Ovary (tissue), 3 donors: ENCODE results near the gene LMTK2.

Source experiments
- EP300 ChIP-seq: sonication (generic); formaldehyde crosslinking; IDR thresholded peaks from one replicate; pipeline ENCODE4 v1.6.1; 2017; ENCODE audit warnings: antibody characterized with exemption
- TF ChIP-seq, protein P1 (sequence below), 3 donors: fragments of 450-650 bp in 2 of 3; fragments of 200-600 bp in 1 of 3; IDR thresholded peaks; one replicate each; pipeline versions ENCODE4 v1.5.1 to v1.8.0; 2016 to 2022; ENCODE audit warnings: antibody characterized with exemption in 3 of 3, mild to moderate bottlenecking in 1 of 3
- donor health status: DM: no; HTN: no; CAD: no.

DNA sequence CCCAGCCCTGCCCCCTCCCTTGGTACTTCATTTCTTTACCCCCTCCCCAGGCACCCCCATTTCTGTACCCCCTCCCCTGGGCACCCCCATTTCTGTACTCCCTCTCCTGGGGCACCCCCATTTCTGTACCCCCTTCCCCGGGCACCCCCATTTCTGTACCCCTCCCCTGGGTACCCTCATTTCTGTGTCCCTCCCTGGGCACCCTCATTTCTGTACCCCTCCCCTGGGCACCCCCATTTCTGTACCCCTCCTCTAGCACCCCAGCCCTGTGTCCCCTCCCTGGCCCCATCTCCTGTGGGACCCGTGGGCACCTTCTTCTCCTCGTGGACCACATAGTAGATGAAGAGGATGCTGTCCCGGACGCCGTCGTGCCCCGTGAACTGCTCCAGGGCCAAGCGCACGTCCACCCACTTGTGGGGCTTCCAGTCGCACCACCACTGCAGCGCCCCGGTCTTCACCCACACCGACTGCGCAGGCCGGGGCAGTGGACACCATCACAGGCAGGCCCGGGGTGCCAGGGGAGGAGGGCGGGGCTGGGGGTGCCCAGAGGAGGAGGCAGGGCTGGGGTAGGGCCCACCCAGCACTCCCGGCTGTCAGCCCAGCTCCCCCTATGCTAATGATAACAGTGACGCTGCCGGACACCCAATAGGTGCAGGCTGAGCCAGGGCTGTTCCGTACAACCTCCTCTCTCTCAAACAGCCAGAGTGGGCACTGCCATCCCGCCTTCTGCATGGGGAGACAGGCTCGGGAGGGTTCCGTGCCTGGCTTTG lies 125.0 kb downstream of the LMTK2 start:
- TF ChIP-seq, protein P1, sequence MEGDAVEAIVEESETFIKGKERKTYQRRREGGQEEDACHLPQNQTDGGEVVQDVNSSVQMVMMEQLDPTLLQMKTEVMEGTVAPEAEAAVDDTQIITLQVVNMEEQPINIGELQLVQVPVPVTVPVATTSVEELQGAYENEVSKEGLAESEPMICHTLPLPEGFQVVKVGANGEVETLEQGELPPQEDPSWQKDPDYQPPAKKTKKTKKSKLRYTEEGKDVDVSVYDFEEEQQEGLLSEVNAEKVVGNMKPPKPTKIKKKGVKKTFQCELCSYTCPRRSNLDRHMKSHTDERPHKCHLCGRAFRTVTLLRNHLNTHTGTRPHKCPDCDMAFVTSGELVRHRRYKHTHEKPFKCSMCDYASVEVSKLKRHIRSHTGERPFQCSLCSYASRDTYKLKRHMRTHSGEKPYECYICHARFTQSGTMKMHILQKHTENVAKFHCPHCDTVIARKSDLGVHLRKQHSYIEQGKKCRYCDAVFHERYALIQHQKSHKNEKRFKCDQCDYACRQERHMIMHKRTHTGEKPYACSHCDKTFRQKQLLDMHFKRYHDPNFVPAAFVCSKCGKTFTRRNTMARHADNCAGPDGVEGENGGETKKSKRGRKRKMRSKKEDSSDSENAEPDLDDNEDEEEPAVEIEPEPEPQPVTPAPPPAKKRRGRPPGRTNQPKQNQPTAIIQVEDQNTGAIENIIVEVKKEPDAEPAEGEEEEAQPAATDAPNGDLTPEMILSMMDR (IDR thresholded peaks at IDR 0.05) = no peak
- TF ChIP-seq EP300 = no peak
